Measurements from ENCODE around the gene P2RY6.

DNA sequence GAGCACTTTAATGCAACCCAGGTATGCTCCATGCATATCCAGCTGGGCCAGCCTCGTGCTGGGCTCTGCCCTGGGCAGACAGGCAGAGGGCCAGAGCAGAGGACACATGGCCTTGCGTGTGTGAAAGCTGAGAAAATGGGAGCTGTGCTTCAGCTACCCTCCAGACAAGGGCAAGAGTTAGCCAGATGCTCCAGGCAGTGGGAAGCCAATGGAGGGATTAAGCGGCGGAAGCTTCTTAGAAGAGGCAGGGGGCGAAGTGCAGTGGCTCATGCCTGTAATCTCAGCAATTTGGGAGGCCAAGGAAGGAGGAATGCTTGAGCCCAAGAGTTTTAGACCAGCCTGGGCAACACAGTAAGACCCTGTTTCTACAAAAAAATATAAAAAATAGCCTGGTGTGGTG lies 26.1 kb downstream of the P2RY6 start:
- no peak for TF ChIP-seq JUND (IDR thresholded peaks at IDR 0.05; ENCODE audit: low read depth, low read length)
- no peak for TF ChIP-seq POLR2AphosphoS5 (IDR thresholded peaks at IDR 0.05; ENCODE audit: low read length)
- TF ChIP-seq RAD21 (IDR thresholded peaks at IDR 0.05; ENCODE audit: insufficient read depth, low read depth, low read length): no peak
- TF ChIP-seq CEBPB (IDR thresholded peaks at IDR 0.05; ENCODE audit: borderline replicate concordance in 1 of 2, low read depth in 2 of 2, low read length in 2 of 2): no peak
